ENCODE measurements around the gene MEMO1.
"Not testable (repeated sequence)": the region's sequence is repeated elsewhere in the genome, so short reads cannot be mapped to it uniquely, and the experiment has no call there.

The MEMO1 gene

GRCh38 chr2:31957354-31958139, 53.3 kb downstream of the MEMO1 start:
- no peak for DNase-seq (ENCODE audit: low spot score)

GRCh38 chr2:31956934-31957333, 53.9 kb downstream of the MEMO1 start:
- DNase-seq (ENCODE audit: low spot score) = not testable (repeated sequence)

- DNase-seq (ENCODE audit: low spot score) = no peak
Observed at GRCh38 chr2:31956312-31956711, 54.5 kb downstream of the MEMO1 start.

GRCh38 chr2:31953095-31953494, 57.7 kb downstream of the MEMO1 start:
- DNase-seq (ENCODE audit: low spot score) = not testable (repeated sequence)

- no peak for DNase-seq (ENCODE audit: low spot score)
Observed at GRCh38 chr2:31950946-31951562, 59.8 kb downstream of the MEMO1 start.

GRCh38 chr2:31947871-31948270, 62.9 kb downstream of the MEMO1 start:
- no peak for DNase-seq (ENCODE audit: low spot score)

- DNase-seq (ENCODE audit: low spot score) = no peak
Observed at GRCh38 chr2:31946838-31947237, 64.0 kb downstream of the MEMO1 start.

GRCh38 chr2:31945572-31945935, 65.3 kb downstream of the MEMO1 start:
- DNase-seq (ENCODE audit: low spot score) = no peak

- DNase-seq (ENCODE audit: low spot score) = no peak
Observed at GRCh38 chr2:31944828-31945571, 65.8 kb downstream of the MEMO1 start.

GRCh38 chr2:31943636-31944225, 67.1 kb downstream of the MEMO1 start:
- no peak for DNase-seq (ENCODE audit: low spot score)

GRCh38 chr2:31940920-31941319, 69.9 kb downstream of the MEMO1 start:
- DNase-seq (ENCODE audit: low spot score) = no peak

- no peak for DNase-seq (ENCODE audit: low spot score)
Observed at GRCh38 chr2:31937741-31938140, 73.1 kb downstream of the MEMO1 start.

- DNase-seq (ENCODE audit: low spot score) = no peak
Observed at GRCh38 chr2:31935370-31935769, 75.4 kb downstream of the MEMO1 start.

GRCh38 chr2:31933066-31933465, 77.7 kb downstream of the MEMO1 start:
- no peak for DNase-seq (ENCODE audit: low spot score)

GRCh38 chr2:31932589-31932988, 78.2 kb downstream of the MEMO1 start:
- DNase-seq (ENCODE audit: low spot score) = no peak

GRCh38 chr2:31931916-31932315, 78.9 kb downstream of the MEMO1 start:
- no peak for DNase-seq (ENCODE audit: low spot score)

- DNase-seq (ENCODE audit: low spot score) = no peak
Observed at GRCh38 chr2:31925517-31925916, 85.3 kb downstream of the MEMO1 start.

- DNase-seq (ENCODE audit: low spot score) = no peak
Observed at GRCh38 chr2:31923662-31924061, 87.1 kb downstream of the MEMO1 start.

- no peak for DNase-seq (ENCODE audit: low spot score)
Observed at GRCh38 chr2:31922542-31923408, 88.0 kb downstream of the MEMO1 start.

- DNase-seq (ENCODE audit: low spot score) = no peak
Observed at GRCh38 chr2:31920962-31921361, 89.8 kb downstream of the MEMO1 start.

- no peak for DNase-seq (ENCODE audit: low spot score)
Observed at GRCh38 chr2:31919499-31919898, 91.3 kb downstream of the MEMO1 start.

GRCh38 chr2:31909661-31910060, 101.1 kb downstream of the MEMO1 start:
- no peak for DNase-seq (ENCODE audit: low spot score)

Data from HuH-7 (cell line).